HEK293T (cell line): ENCODE data around the gene TRIP4.

Experiments
- BHLHE40 ChIP-seq: fragments of 450-650 bp; IDR thresholded peaks from 2 replicates; pipeline ENCODE4 v1.6.1; 2016; ENCODE audit warnings: mild to moderate bottlenecking, moderate library complexity, borderline replicate concordance
- CTBP1 ChIP-seq: fragments of 450-650 bp; IDR thresholded peaks from 2 replicates; pipeline ENCODE4 v1.6.1; 2016; ENCODE audit warnings: borderline replicate concordance
- FOXK2 ChIP-seq: fragments of 450-650 bp; IDR thresholded peaks from 2 replicates; pipeline ENCODE4 v1.6.1; 2016; ENCODE audit warnings: mild to moderate bottlenecking
- FOXM1 ChIP-seq: fragments of 450-650 bp; IDR thresholded peaks from 2 replicates; pipeline ENCODE4 v1.6.1; 2017; ENCODE audit warnings: mild to moderate bottlenecking, borderline replicate concordance
- HDGF ChIP-seq: fragments of 450-650 bp; IDR thresholded peaks from 2 replicates; pipeline ENCODE4 v1.6.1; 2017; ENCODE audit warnings: antibody characterized with exemption, borderline replicate concordance
- NFRKB ChIP-seq: fragments of 450-650 bp; IDR thresholded peaks from 2 replicates; pipeline ENCODE4 v1.6.1; 2016; ENCODE audit warnings: mild to moderate bottlenecking, moderate library complexity
- SP1 ChIP-seq: fragments of 450-650 bp; IDR thresholded peaks from 2 replicates; pipeline ENCODE4 v1.6.1; 2017
- TF ChIP-seq, protein P1 (sequence below): fragments of 450-650 bp; IDR thresholded peaks from 2 replicates; pipeline ENCODE4 v1.6.1; 2016

DNA sequence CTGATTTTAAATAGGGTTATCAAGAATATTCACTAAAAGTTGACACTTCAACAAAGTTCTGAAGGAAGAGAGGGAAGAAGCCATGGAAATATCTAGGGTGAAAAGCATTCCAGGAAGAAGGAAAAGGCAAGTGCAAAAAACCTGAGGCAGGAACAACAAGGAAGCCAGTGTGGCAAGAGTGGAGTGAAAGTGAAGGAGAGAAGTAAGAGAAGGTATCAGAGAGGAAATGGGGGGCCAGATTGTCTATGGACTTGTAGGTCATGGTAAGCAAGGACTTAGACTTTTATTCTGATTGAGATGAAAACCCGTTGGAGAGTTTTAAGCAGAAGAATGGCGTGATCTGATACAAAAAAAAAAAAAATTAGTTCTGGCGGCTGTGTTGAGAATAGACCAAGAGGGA is 54.2 kb downstream of the TRIP4 start:
- no peak for TF ChIP-seq HDGF
- TF ChIP-seq NFRKB = no peak
- no peak for TF ChIP-seq SP1
- no peak for TF ChIP-seq FOXM1
- TF ChIP-seq BHLHE40 = no peak
- no peak for TF ChIP-seq CTBP1
- TF ChIP-seq FOXK2 = no peak
- TF ChIP-seq, protein P1, sequence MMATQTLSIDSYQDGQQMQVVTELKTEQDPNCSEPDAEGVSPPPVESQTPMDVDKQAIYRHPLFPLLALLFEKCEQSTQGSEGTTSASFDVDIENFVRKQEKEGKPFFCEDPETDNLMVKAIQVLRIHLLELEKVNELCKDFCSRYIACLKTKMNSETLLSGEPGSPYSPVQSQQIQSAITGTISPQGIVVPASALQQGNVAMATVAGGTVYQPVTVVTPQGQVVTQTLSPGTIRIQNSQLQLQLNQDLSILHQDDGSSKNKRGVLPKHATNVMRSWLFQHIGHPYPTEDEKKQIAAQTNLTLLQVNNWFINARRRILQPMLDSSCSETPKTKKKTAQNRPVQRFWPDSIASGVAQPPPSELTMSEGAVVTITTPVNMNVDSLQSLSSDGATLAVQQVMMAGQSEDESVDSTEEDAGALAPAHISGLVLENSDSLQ = no peak
